GM06990 (cell line): ENCODE measurements around the gene KIAA1671.

Experiments
- DNase-seq: peaks from one replicate; pipeline ENCODE4 v3.0.0-alpha.2; 2011; ENCODE audit not compliant: insufficient read length; ENCODE audit errors: extremely low read depth
- H3K27me3 ChIP-seq: replicated peaks from 2 replicates; pipeline ENCODE4 v1.6.0; 2011; ENCODE audit warnings: low read length; ENCODE audit not compliant: control insufficient read depth, insufficient read depth
- H3K36me3 ChIP-seq: 2 replicates; pipeline ENCODE4 v1.5.1; 2011; ENCODE audit warnings: low read length; ENCODE audit not compliant: control insufficient read depth, insufficient read depth
- H3K4me3 ChIP-seq: replicated peaks from 2 replicates; pipeline ENCODE4 v1.5.1; 2011; ENCODE audit warnings: low read depth, mild to moderate bottlenecking, control low read depth, low read length
- CTCF ChIP-seq: IDR thresholded peaks from 2 replicates; pipeline ENCODE4 v1.5.1; 2011; ENCODE audit warnings: low read length, control low read depth, mild to moderate bottlenecking, inconsistent platforms; ENCODE audit not compliant: insufficient read depth, poor library complexity, severe bottlenecking

KIAA1671 gene

GRCh38 chr22:24992946-24993345 lies 40.4 kb downstream of the KIAA1671 start:
- no peak for TF ChIP-seq CTCF
- no peak for DNase-seq
- no peaks in the 10 kb centered on the region for H3K36me3 ChIP-seq
- no peaks in the 10 kb centered on the region; the same call in 1 of the 2 replicates for H3K27me3 ChIP-seq
- no peak overlapping the region for H3K4me3 ChIP-seq

GRCh38 chr22:24994070-24994763 lies 41.7 kb downstream of the KIAA1671 start:
- DNase-seq = no peak
- no peak for TF ChIP-seq CTCF
- Histone ChIP-seq H3K27me3 (peaks cover under 1% of the 10 kb centered on the region; the same call in 1 of the 2 replicates), H3K36me3 (no peaks in the 10 kb centered on the region), H3K4me3 (no peak overlapping the region)

- no peak for DNase-seq
- no peaks in the 10 kb centered on the region for H3K36me3 ChIP-seq
- H3K4me3 ChIP-seq = no peak overlapping the region
- TF ChIP-seq CTCF = no peak
- peaks cover 1% of the 10 kb centered on the region; the same call in 1 of the 2 replicates for H3K27me3 ChIP-seq
Observed at GRCh38 chr22:24995649-24996180, 43.2 kb downstream of the KIAA1671 start.

GRCh38 chr22:24996420-24996952 lies 44.0 kb downstream of the KIAA1671 start:
- H3K36me3 ChIP-seq = no peaks in the 10 kb centered on the region
- H3K27me3 ChIP-seq = peaks cover 1% of the 10 kb centered on the region; the same call in 1 of the 2 replicates
- TF ChIP-seq CTCF = no peak
- no peak overlapping the region for H3K4me3 ChIP-seq
- no peak for DNase-seq

- no peak for DNase-seq
- H3K36me3 ChIP-seq = no peaks in the 10 kb centered on the region
- no peak for TF ChIP-seq CTCF
- H3K27me3 ChIP-seq = peaks cover 1% of the 10 kb centered on the region; the same call in 1 of the 2 replicates
- H3K4me3 ChIP-seq = no peak overlapping the region
Observed at GRCh38 chr22:24997023-24997422, 44.5 kb downstream of the KIAA1671 start.
